Motor neuron (in vitro differentiated cells): ENCODE results near the gene CREBBP. TPM values are rescaled to one million over a fixed set of nuclear protein-coding genes. Genes with fewer than 3 reads are reported as not detected.

Source experiments
- ATAC-seq, 8 experiments: fragments of 200-7000 bp; cut with Tn5 transposase; replicated peaks in 6 of 8; 2 replicates each; pipeline ENCODE4 v1.8.0; 2021; ENCODE audit warnings: mild to moderate bottlenecking in 8 of 8, moderate library complexity in 8 of 8
- H3K27ac ChIP-seq, 2 donors: fragments of 250-450 bp; sonication (Bioruptor Pico); 2 replicates each; pipeline ENCODE4 v1.9.0; 2021; ENCODE audit warnings: antibody characterized with exemption in 2 of 2, mild to moderate bottlenecking in 2 of 2, moderate library complexity in 1 of 2
- H3K4me1 ChIP-seq, 2 donors: fragments of 250-450 bp; sonication (Bioruptor Pico); replicated peaks in 1 of 2; 2 replicates each; pipeline ENCODE4 v1.6.1; 2021; ENCODE audit warnings: antibody characterized with exemption in 2 of 2, mild to moderate bottlenecking in 2 of 2, moderate library complexity in 1 of 2
- H3K4me3 ChIP-seq, 5 donors: fragments of 250-450 bp; sonication (Bioruptor Pico); 2 replicates each; pipeline ENCODE4 v1.9.0; 2021; ENCODE audit warnings: antibody characterized with exemption in 5 of 5, mild to moderate bottlenecking in 5 of 5, moderate library complexity in 4 of 5
- WGBS, 10 experiments: fragments of 450-650 bp; shearing (Covaris generic); methylation state at CpG; one replicate each; pipeline ENCODE4 v1.0.0; 2022; 5-methylcytosine and 5-hydroxymethylcytosine counted together
- in situ Hi-C, 9 experiments: fragments of 400-800 bp; cut with MboI; loops; one replicate each; pipeline ENCODE4 v1.15.0; 2021; ENCODE audit warnings: low sequenced_read_pairs in 9 of 9, low pct_unique_long_range_greater_than_20kb in 2 of 9; ENCODE audit not compliant: unreplicated experiment in 9 of 9
- total RNA-seq, 8 experiments: library from RNA; unstranded; fragments of 300-600 nt; gene quantifications; 2 replicates each; pipeline versions ENCODE4 v1.2.3 to v1.2.4, GENCODE V29; 2022

CREBBP gene
- total RNA-seq, 8 experiments from 2014 or later: 12.1 to 92.4 (median 23.7) TPM

DNA sequence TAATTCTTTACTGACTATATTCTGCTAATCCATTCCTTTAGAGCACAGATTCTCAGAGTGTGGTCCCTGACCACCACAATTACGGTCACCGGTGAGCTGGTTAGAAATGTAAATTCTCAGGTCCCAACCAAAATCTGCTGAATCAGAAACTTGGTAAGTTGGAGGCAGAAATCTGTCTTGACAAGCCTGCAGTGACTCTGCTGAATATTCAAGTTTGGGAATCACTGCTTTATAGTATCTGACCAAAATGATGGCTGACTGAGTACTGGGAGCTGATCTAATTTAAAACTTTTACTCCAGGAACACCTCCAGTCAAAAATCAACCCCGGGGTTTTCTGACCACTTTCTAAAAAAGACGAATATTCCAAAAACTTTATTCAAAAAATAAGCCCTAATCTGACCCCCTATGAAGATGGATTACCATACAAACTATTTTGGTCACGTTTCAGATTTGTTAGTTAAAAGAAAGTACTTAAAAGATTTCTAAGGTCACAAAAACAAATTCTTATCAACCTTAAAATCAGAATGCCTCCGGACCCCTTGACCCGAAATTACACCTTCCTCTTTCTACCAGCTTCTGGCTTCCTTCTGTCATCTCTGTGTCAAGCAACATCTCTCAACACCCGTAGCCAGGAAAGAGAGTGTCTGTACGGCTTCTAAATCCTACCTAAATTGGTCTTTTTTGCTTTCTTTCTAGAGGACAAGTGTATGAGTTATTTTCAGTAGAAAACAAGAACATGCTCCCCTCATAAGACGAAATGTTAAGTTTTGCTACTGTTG, 38.6 kb downstream of the CREBBP start:
- H3K4me3 ChIP-seq: no peak overlapping the region
- H3K4me1 ChIP-seq: no peaks in the 10 kb centered on the region
- in situ Hi-C loops: no loop called here
- peak in 2 of 8 experiments; percentile 24 to 55 for ATAC-seq
- 50 to 100% (median 77%) methylated on average over 2 to 10 of the region's 10 CpGs for WGBS, 10 experiments
- H3K27ac ChIP-seq: no peak overlapping the region

DNA sequence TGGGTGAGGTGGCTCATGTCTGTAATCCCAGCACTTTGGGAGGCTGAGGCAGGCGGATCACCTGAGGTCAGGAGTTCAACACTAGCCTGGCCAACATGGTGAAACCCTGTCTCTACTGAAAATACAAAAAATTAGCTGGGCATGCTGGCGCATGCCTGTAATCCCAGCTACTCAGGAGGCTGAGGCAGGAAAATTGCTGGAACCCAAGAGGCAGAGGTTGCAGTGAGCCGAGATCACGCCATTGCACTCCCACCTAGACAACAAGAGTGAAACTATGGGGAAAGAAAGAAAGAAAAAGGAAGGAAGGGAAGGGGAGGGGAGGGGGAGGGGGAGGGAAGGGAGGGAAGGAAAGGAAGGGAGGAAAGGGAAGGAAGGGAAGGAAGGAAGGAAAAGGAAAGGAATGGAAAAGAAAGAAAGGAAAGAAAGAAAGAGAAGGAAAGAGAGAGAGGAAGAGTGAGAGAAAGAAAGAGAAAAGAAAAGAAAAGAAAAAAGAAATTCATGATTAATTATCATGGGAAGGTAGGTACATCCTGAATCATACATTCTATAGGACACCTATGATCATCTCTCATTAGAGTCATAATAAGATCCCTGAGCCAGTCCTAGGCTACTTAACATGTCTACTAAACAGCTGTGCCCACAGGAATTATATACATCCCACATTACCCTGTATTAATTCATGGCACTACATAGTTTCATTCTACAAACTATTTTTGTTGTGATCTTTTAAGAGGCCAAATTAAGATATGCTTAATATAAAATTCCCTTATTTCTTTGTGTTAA, 40.9 kb downstream of the CREBBP start:
- Histone ChIP-seq H3K4me1 (no peaks in the 10 kb centered on the region), H3K27ac (no peak overlapping the region), H3K4me3 (no peak overlapping the region)
- no peak for ATAC-seq
- 40 to 100% (median 93%) methylated on average over 1 to 3 of the region's 4 CpGs; no CpG with 5 or more reads in 6 of the 10 experiments for WGBS, 10 experiments
- in situ Hi-C loops: no loop called here

DNA sequence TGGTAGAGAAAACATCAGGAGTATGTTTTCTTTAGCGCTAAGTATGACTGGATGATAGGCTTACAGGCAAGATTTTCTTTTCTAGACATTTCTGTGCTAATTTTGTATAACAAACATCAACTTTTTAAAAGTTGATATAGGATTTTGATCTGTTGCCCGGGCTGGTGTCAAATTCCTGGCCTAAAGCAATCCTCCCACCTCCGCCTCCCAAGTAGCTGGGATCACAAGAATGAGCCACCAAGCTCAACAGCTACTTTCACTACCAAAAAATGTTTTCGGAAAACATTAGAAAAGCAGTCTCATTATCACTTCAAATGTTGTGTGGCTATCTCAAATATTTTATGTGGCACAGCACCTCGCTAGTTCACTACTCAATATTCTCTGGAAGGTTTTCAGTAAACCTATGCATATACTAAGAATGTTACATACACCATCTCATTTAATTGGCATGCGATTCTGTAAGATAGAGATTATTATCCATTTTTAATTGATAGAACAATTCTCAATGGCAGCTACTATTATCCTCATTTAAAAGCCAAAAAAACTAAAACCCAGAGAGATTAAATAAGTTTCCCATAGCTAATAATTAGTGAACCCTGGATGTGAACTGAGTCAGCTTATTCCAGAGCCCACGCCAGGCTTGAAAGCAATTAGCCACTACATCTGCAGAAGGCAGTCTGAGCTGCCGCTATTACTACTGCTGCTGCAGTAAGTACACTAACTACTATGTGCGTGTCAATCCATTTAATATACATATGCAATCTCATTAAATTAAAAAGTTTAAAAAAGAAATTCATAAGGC, 41.7 kb downstream of the CREBBP start:
- Histone ChIP-seq H3K27ac (no peak overlapping the region), H3K4me1 (no peaks in the 10 kb centered on the region), H3K4me3 (no peak overlapping the region)
- in situ Hi-C loops: no loop called here
- 58 to 96% (median 90%) methylated on average over 4 to 9 of the region's 9 CpGs for WGBS, 10 experiments
- ATAC-seq: peak in 3 of 8 experiments; percentile 21 to 86 (median 53)

DNA sequence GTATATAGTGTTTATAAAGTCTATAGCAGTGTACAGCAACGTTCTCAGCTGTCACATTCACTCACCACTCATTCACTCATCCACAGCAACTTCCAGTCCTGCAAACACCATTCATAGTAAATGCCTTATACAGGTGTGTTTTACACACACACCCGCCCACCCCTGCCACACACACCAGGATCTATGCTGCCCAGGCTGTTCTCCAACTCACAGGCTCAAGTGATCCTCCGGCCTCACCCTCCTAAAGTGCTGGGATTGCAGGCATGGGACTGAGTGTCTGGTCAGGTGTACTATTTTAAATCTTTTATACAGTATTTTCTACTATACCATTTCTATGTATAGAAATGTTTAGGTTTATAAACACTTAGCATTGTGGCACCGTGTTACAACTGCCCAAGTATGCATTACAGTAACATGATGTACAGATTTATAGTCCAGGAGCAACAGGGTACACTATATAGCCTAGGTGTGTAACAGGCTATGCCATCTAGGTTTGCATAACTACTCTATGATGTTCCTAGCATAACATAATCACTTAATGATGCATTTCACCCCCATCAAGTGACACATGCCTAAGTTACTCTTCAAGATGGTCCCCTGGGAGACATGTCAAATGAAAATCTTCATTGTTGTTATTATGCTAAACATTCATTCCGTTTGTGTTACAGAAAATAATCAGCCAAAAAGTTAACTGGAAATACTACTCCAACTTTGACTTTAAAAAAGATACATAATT, 42.5 kb downstream of the CREBBP start:
- WGBS, 10 experiments: 11 to 100% (median 84%) methylated on average over 1 to 5 of the region's 5 CpGs
- Histone ChIP-seq H3K4me3 (no peak overlapping the region), H3K4me1 (no peaks in the 10 kb centered on the region), H3K27ac (no peak overlapping the region)
- ATAC-seq: peak in 1 of 8 experiments; percentile 19
- in situ Hi-C loops: no loop called here

DNA sequence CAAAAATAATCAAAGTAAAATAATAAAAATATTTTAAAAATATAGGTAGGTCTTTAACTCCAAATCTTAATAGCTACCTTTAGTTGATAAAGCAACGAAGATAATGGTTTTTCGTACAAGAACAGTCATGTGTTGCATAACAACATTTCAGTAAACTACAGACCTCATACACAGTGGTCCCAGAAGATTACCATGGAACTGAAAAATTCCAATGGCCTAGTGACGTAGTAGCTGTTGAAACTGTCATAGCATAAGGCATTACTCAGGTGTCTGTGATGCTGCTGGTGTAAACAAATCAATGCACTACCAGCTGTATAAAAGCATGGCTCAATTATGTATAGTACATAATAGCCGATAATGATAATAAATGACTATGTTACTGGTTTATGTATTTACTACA, 43.9 kb downstream of the CREBBP start:
- peak in 1 of 8 experiments; percentile 72 for ATAC-seq
- in situ Hi-C loops: no loop called here
- no peak overlapping the region for H3K27ac ChIP-seq
- 73 to 100% (median 95%) methylated on average over 2 to 4 of the region's 4 CpGs for WGBS, 10 experiments
- H3K4me3 ChIP-seq: no peak overlapping the region
- no peaks in the 10 kb centered on the region for H3K4me1 ChIP-seq

DNA sequence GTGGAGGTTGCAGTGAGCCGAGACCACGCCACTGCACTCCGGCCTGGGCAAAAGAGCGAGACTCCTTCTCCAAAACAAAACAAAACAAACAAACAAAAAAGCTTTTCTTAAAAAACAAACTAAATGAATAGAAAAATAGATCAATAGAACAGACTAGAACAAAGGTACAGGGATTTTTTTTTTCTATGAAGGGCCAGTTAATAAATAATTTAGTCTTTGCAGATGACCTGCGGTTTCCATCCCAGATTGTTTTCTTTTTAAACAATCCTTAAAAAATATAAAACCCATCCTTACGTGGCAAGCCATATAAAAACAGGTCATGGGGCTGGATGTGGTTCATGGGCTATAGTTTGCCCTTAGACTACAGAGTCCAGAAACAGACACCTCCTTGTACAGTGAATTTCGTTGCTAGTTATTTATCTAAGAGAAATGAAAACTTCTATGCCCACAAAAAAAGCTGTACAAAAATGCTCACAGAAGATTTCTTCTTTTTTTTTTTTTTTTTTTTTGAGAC, 45.4 kb downstream of the CREBBP start:
- H3K4me3 ChIP-seq: no peak overlapping the region
- WGBS, 10 experiments: 87 to 100% (median 97%) methylated on average over 2 to 7 of the region's 7 CpGs
- H3K27ac ChIP-seq: no peak overlapping the region
- in situ Hi-C loops: no loop called here
- ATAC-seq: no peak
- H3K4me1 ChIP-seq: no peaks in the 10 kb centered on the region

DNA sequence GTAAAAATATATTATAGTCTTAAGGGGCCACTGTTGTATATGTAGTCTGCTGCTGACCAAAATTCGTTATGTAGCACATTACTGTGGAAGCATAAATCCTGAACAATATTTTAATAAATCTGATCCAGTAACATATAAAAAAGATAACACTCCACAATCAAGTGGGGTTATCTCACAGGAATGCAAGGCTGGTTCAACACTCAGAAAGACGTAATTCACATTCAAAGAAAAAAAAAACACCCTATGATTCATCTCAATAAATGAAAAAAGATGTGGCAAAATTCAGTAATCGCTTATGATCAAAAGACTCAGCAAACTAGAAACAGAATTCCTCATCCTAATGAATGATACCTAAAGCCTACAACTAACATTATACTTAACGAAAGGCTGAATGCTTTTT, 47.8 kb downstream of the CREBBP start:
- no peak for ATAC-seq
- WGBS, 10 experiments: 51 to 100% (median 94%) methylated on average over 1 to 4 of the region's 4 CpGs; no CpG with 5 or more reads in 2 of the 10 experiments
- in situ Hi-C loops: no loop called here
- no peaks in the 10 kb centered on the region for H3K4me1 ChIP-seq
- no peak overlapping the region for H3K4me3 ChIP-seq
- H3K27ac ChIP-seq: no peak overlapping the region

DNA sequence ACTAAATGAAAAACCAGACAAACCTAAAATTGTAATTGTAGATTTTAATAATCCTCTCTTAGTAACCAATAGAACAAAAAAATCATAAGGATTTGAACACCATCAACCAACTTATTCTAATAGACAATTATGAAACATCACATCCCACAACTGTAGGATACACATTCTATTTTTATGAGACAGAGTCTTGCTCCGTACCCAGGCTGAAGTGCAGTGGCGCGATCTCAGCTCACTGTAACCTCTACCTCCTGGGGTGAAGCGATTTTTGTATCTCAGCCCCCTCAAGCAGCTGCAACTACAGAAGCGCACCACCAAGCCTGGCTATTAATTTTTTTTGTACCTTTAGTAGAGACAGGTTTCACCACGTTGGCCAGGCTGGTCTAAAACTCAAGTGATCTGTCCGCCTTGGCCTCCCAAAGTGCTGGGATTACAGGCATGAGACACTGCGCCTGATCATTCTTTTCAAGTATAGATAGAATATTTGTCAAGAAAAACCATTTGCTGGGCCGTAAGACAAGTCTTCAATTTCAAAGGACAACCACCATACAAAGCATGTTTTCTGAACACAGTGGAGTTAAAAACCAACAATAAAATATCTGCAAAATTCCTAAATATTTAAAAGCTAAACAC, 49.8 kb downstream of the CREBBP start:
- Histone ChIP-seq H3K27ac (no peak overlapping the region), H3K4me3 (no peak overlapping the region), H3K4me1 (no peaks in the 10 kb centered on the region)
- in situ Hi-C loops: no loop called here
- 88 to 100% (median 98%) methylated on average over 1 to 9 of the region's 9 CpGs; no CpG with 5 or more reads in 1 of the 10 experiments for WGBS, 10 experiments
- no peak for ATAC-seq

DNA sequence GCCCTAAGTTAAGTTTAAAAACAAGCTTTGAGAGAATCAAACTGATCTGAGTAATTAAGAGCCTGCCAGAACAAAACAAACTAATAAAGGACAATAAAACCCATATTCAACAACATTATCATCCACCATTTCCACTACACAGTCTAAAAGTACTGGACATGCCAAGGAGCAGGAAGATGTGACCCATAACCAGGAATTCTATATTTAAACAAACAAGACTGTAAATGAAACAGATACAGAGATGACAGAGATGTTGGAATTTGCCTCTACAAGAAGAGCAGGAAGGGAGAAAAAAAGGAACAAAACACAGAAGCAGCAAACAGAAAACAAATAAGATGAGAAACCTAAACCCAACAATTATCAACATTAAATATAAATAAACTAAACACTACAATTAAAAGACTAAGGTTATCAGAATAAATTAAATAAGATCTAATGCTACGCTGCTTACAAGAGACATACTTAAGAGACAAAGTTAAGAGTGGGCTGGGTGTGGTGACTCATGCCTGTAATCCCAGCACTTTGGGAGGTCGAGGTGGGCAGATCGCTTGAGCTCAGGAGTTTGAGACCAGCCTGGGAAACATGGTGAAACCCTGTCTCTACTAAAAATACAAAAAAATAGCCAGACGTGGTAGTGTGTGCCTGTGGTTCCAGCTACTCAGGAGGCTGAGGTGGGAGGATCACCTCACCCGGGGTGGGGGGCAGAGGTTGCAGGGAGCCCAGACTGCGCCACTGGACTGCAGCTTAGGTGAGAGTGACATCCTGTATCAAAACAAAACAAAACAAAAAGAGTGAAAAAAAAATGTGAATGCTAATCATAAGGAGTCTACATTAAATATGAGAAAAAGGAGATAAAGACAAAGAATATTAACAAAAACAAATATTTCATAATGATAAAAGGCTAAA, 50.6 kb downstream of the CREBBP start:
- no peak for ATAC-seq
- in situ Hi-C loops: no loop called here
- no peaks in the 10 kb centered on the region for H3K4me1 ChIP-seq
- no peak overlapping the region for H3K27ac ChIP-seq
- 83 to 100% (median 92%) methylated on average over 1 to 6 of the region's 6 CpGs; no CpG with 5 or more reads in 1 of the 10 experiments for WGBS, 10 experiments
- no peak overlapping the region for H3K4me3 ChIP-seq

DNA sequence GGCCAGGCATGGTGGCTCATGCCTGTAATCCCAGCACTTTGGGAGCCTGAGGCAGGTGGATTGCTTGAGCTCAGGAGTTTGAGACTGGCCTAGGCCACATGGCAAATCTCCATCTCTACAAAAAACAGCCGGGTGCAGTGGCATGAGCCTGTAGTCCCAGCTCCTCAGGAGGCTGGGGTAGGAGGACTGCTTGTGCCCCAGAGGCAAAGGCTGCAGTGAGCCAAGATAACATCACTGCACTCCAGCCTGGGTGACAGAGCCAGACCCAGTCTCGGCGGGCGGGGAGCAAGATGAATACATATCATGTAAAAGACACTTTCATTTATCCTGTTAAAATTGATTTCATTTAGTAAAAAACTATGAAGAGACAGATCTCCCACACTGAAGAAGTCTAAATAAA, 54.6 kb downstream of the CREBBP start:
- Histone ChIP-seq H3K4me3 (no peak overlapping the region), H3K27ac (no peak overlapping the region), H3K4me1 (peaks cover 4 to 33% of the 10 kb centered on the region in 2 donors)
- ATAC-seq: no peak
- 33 to 100% (median 95%) methylated on average over 1 to 4 of the region's 4 CpGs; no CpG with 5 or more reads in 2 of the 10 experiments for WGBS, 10 experiments
- in situ Hi-C loops: no loop called here

DNA sequence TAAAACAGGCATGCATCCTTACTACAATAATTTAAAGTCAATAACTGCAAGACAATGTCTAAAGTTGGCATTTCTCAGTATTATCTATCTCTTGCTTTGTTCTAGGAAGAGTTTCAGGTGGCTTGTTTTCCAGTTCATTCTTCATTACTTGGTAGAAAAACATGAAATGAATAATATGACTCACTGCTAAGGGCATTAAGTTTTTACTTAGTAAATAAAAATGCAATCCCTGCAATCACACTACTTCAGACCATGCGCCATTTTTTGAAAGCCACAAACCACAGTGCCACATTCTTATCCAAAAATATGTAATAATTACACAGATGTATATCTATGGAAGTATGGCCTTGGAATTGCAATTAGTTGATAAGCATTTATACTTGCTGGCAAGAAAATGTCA, 55.4 kb downstream of the CREBBP start:
- in situ Hi-C loops: no loop called here
- Histone ChIP-seq H3K27ac (no peak overlapping the region), H3K4me1 (peaks cover 4 to 41% of the 10 kb centered on the region in 2 donors), H3K4me3 (no peak overlapping the region)
- WGBS, 10 experiments: 38 to 100% (median 92%) methylated on average over 1 of the region's 1 CpG; no CpG with 5 or more reads in 3 of the 10 experiments
- peak in 3 of 8 experiments; percentile 57 to 73 (median 72) for ATAC-seq
